ENCODE measurements around the gene LRPAP1. TPM values are rescaled to one million over a fixed set of nuclear protein-coding genes. Genes with fewer than 3 reads are reported as not detected.

The LRPAP1 gene
- total RNA-seq, 4 donors from 2014 or later: 76.6 to 166 (median 126) TPM

GRCh38 chr4:3508542-3508941, 23.7 kb downstream of the LRPAP1 start:
- intact Hi-C loops (cut with DNase I): no loop called here
- no peaks in the 10 kb centered on the region for H3K27me3 ChIP-seq
- no peak overlapping the region for H3K4me3 ChIP-seq
- 88 to 91% methylated on average over 3 to 7 of the region's 10 CpGs for WGBS, 2 donors
- DNase-seq: no peak
- no peaks in the 10 kb centered on the region for H3K9me3 ChIP-seq
- H3K27ac ChIP-seq: no peak overlapping the region
- TF ChIP-seq CTCF (IDR thresholded peaks at IDR 0.05) (no peak), POLR2A (IDR thresholded peaks at IDR 0.05) (no peak)
- no peaks in the 10 kb centered on the region for H3K4me1 ChIP-seq
- H3K36me3 ChIP-seq: peaks cover 10 to 96% (median 36%) of the 10 kb centered on the region in 3 donors

GRCh38 chr4:3505231-3505630, 27.0 kb downstream of the LRPAP1 start:
- WGBS, 2 donors: 93 to 96% methylated on average over 7 to 8 of the region's 16 CpGs
- Histone ChIP-seq H3K4me1 (no peaks in the 10 kb centered on the region), H3K9me3 (no peaks in the 10 kb centered on the region), H3K4me3 (no peak overlapping the region), H3K27me3 (no peaks in the 10 kb centered on the region), H3K27ac (no peak overlapping the region), H3K36me3 (peaks cover 5 to 96% (median 23%) of the 10 kb centered on the region in 3 donors)
- DNase-seq: no peak
- TF ChIP-seq CTCF (IDR thresholded peaks at IDR 0.05) (no peak), POLR2A (IDR thresholded peaks at IDR 0.05) (no peak)
- intact Hi-C loops (cut with DNase I): no loop called here

DNA sequence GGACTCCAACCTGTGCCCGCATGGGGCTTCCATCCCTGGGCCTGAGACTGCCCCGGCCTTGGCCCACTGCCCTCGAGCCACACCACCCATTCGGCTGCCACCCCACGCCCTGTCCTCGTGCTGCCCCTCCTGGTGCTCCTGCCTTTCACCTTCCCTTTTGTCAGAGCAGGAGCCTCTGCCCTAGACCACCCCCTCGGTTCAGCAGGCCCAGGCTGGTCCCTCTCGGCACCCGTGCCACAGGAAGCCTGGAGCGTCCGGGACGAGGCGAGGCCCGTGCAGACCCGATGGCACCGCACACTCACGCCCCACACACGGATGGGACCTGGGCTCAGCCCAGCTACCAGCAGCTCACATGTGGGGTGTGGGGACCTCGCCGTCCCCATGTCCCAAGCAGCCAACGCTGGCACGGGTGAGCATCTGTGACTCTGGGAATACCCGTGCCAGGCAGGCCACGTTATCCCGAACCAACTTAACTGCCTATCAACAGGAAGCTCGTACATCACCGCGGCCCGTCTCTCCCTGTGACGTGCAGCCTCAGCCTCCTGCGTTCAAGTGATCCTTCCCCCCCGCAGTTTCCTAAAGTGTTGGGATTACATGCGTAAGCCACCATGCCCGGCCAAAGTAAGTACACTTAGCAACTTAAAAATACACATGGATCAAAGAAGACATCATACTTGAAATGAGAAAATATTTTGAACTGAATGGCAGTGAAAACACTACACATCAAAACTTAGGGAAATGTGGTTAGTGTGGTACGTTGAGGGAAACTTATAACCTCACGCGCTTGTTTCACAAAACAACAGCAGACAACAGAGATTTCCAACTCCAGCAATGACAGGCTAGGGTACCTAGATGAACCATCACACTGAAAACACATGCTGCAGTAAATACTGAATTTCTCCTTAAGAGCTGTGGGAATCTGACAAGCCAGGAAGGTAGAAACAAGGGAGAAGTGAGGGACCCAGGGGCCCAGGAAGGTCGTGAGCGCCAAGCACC, 29.0 kb downstream of the LRPAP1 start:
- WGBS, 2 donors: 73 to 75% methylated on average over 6 to 16 of the region's 39 CpGs
- DNase-seq: no peak
- intact Hi-C loops (cut with DNase I): no loop called here
- Histone ChIP-seq H3K4me3 (no peak overlapping the region), H3K9me3 (no peaks in the 10 kb centered on the region), H3K27me3 (no peaks in the 10 kb centered on the region), H3K27ac (no peak overlapping the region), H3K4me1 (no peaks in the 10 kb centered on the region), H3K36me3 (peaks cover 5 to 93% (median 10%) of the 10 kb centered on the region in 3 donors)
- TF ChIP-seq POLR2A (IDR thresholded peaks at IDR 0.05) (no peak), CTCF (IDR thresholded peaks at IDR 0.05) (no peak)

DNA sequence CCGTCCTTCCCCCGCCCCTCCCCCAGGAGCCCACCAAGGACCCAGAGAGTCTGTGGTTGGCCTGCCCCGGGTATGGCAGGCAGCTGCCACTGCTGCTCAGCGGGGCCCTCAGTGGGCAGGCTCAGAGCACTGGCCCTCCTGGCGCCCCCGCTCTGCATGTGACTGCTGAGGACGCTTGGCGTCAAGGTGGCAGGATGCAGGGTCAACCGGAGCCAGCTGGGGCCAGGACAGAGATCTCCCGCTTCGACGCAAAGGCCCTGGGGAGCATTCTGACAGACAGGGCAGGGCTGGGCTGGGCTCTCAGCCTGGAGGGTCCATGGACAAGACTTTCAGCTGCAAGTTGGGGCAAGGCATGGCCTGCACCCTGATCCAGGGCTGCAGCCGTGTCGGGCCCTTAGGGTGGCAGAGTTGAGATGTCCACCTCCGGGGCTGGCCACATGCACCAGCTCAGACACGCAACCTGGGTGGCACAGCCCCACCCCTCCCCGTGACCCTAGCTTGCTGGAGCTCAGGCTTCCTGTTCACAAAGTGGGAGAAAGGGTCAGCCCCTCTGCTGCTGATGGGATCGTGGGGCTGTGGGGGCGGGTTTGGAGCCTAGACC, 30.3 kb downstream of the LRPAP1 start:
- no peak for DNase-seq
- H3K4me3 ChIP-seq: no peak overlapping the region
- peaks cover 0 to 4% (median 0%) of the 10 kb centered on the region in 4 donors for H3K27me3 ChIP-seq
- peaks cover 5 to 79% (median 9%) of the 10 kb centered on the region in 3 donors for H3K36me3 ChIP-seq
- intact Hi-C loops (cut with DNase I): no loop called here
- H3K27ac ChIP-seq: no peak overlapping the region
- no peaks in the 10 kb centered on the region for H3K4me1 ChIP-seq
- H3K9me3 ChIP-seq: no peaks in the 10 kb centered on the region
- 60 to 73% methylated on average over 1 to 3 of the region's 19 CpGs for WGBS, 2 donors
- TF ChIP-seq POLR2A (IDR thresholded peaks at IDR 0.05) (no peak), CTCF (IDR thresholded peaks at IDR 0.05) (no peak)

Data from esophagus squamous epithelium (tissue), 5 donors.